Transverse colon (tissue), 4 donors: ENCODE results near the gene PTPMT1. TPM values are rescaled to one million over a fixed set of nuclear protein-coding genes. Genes with fewer than 3 reads are reported as not detected.

Experiments
- DNase-seq: peaks from one replicate; pipeline ENCODE4 v3.0.0-alpha.2; 2019
- H3K27ac ChIP-seq, 4 donors: fragments of 200-600 bp; sonication (generic); 2 replicates each; pipeline ENCODE4 v1.5.1; 2016 to 2018; ENCODE audit warnings: inconsistent platforms in 4 of 4
- H3K27me3 ChIP-seq: fragments of 200-600 bp; sonication (generic); 2 replicates; pipeline ENCODE4 v1.5.1; 2017; ENCODE audit warnings: inconsistent platforms
- H3K36me3 ChIP-seq, 4 donors: fragments of 200-600 bp; sonication (generic); 2 replicates each; pipeline ENCODE4 v1.5.1; 2017 to 2019; ENCODE audit warnings: inconsistent platforms in 4 of 4
- H3K4me1 ChIP-seq, 4 donors: fragments of 200-600 bp; sonication (generic); 2 replicates each; pipeline ENCODE4 v1.5.1; 2017 to 2020; ENCODE audit warnings: inconsistent platforms in 4 of 4
- H3K4me3 ChIP-seq, 4 donors: fragments of 200-600 bp; sonication (generic); 1 replicate in 1 of 4; 2 replicates in 3 of 4; pipeline versions ENCODE4 v1.5.1 to v1.6.1; 2017 to 2019; ENCODE audit warnings: inconsistent platforms in 4 of 4
- H3K9me3 ChIP-seq, 2 donors: fragments of 200-600 bp; sonication (generic); 2 replicates each; pipeline ENCODE4 v1.5.1; 2017 to 2019; ENCODE audit warnings: inconsistent platforms in 2 of 2
- EP300 ChIP-seq: sonication (generic); formaldehyde crosslinking; IDR thresholded peaks from one replicate; pipeline ENCODE4 v1.6.1; 2017; ENCODE audit warnings: antibody characterized with exemption, low read depth
- POLR2A ChIP-seq: fragments of 450-650 bp; IDR thresholded peaks from one replicate; pipeline ENCODE4 v1.6.1; 2016; ENCODE audit warnings: antibody characterized with exemption, mild to moderate bottlenecking, moderate library complexity
- POLR2AphosphoS5 ChIP-seq, 3 donors: sonication (generic); formaldehyde crosslinking; IDR thresholded peaks; one replicate each; pipeline ENCODE4 v1.6.1; 2016; ENCODE audit warnings: antibody characterized with exemption in 3 of 3
- WGBS, 2 donors: methylation state at CpG; one replicate each; pipeline ENCODE4 v1.1.5; 2018; ENCODE audit warnings: low coverage in 1 of 2; 5-methylcytosine and 5-hydroxymethylcytosine counted together
- in situ Hi-C, 4 donors: fragments of 200-750 bp; cut with MboI; loops; one replicate each; pipeline versions ENCODE4 v1.15.0 to v1.15.1; 2017; ENCODE audit warnings: low sequenced_read_pairs in 3 of 4, low pct_ligation_motif_present in 1 of 4, low pct_unique_long_range_greater_than_20kb in 1 of 4
- intact Hi-C: fragments of 100-400 bp; cut with DNase I; formaldehyde crosslinking; loops from one replicate; pipeline ENCODE4 v1.15.1; 2023; ENCODE audit warnings: low total_unique reads
- small RNA-seq, 4 donors: library from RNA; depleted of rRNA; stranded (forward); fragments of <200 nt; gene quantifications; one replicate each; pipeline ENCODE3, GENCODE V24; 2016
- total RNA-seq, 4 donors: library from RNA; depleted of rRNA; stranded (reverse); fragments of >200 nt; gene quantifications; one replicate each; pipeline ENCODE4 v1.1.0, GENCODE V29; 2016
- TF ChIP-seq, protein P1 (sequence below), 5 experiments: fragments of 200-600 bp in 3 of 5; fragments of 450-650 bp in 2 of 5; sonication (generic) in 3 of 5; IDR thresholded peaks; 1 replicate in 2 of 5; 2 replicates in 3 of 5; pipeline ENCODE4 v1.5.1; 2016 to 2017; ENCODE audit warnings: antibody characterized with exemption in 5 of 5, inconsistent platforms in 3 of 5, mild to moderate bottlenecking in 2 of 5, moderate library complexity in 1 of 5

Gene PTPMT1
- total RNA-seq, 4 donors from 2014 or later: 19.1 to 79.1 (median 74.1) TPM

DNA sequence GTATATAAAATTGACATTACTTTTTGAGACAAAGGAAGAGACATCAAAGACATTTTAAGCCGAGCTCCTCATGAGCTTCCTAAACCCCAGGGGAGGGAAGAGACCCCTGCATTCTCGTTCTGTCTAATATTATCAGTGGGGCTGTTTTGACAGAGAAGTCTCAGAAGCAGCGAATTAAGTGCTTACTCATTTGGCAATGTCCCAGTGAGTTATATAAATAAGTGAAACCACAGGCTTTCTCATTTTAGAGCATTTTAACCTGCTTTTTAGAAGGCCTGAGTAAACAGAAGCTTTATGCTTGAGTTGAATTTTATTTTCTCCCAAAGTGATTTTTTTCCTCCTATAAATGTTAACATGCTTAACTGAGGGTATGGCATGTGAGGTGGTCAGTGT is 52.0 kb downstream of the PTPMT1 start:
- 63 to 75% methylated on average over 3 of the region's 3 CpGs for WGBS, 2 donors
- TF ChIP-seq EP300 (no peak), POLR2AphosphoS5 (IDR thresholded peaks at IDR 0.05) (no peak), POLR2A (no peak)
- TF ChIP-seq, protein P1, sequence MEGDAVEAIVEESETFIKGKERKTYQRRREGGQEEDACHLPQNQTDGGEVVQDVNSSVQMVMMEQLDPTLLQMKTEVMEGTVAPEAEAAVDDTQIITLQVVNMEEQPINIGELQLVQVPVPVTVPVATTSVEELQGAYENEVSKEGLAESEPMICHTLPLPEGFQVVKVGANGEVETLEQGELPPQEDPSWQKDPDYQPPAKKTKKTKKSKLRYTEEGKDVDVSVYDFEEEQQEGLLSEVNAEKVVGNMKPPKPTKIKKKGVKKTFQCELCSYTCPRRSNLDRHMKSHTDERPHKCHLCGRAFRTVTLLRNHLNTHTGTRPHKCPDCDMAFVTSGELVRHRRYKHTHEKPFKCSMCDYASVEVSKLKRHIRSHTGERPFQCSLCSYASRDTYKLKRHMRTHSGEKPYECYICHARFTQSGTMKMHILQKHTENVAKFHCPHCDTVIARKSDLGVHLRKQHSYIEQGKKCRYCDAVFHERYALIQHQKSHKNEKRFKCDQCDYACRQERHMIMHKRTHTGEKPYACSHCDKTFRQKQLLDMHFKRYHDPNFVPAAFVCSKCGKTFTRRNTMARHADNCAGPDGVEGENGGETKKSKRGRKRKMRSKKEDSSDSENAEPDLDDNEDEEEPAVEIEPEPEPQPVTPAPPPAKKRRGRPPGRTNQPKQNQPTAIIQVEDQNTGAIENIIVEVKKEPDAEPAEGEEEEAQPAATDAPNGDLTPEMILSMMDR (IDR thresholded peaks at IDR 0.05): no peak
- intact Hi-C loops (no loop called here), in situ Hi-C loops (no loop called here)
- Histone ChIP-seq H3K4me1 (peaks cover 0 to 7% (median 0%) of the 10 kb centered on the region in 4 donors), H3K9me3 (no peaks in the 10 kb centered on the region), H3K27me3 (no peaks in the 10 kb centered on the region), H3K4me3 (no peak overlapping the region), H3K27ac (no peak overlapping the region), H3K36me3 (peaks cover 0 to 35% (median 9%) of the 10 kb centered on the region in 4 donors)
- DNase-seq: no peak

DNA sequence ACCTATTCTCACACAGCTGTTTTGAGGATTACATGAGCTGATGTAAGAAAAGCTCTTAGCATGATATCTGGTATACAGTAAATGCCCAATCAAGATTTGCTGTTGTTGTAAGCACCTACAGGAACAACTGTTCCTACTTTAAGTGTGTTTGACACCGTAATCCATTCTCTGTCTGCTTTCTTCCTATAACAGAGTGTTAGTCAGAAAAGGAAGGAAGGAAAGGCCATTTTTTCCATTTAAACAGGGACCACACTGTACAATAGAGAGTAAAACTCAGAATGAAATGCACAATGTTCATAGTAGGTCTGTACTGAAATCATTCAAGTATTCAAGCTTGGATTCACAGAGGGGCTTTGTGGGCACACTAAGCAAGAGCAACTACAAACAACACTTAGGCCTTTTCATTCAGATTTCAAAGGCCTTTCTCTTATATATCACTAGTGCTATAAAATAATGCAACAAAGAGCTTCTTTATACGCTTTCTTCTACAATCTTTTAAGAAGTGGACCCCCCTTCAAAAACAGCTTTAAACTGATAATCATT is 55.5 kb downstream of the PTPMT1 start:
- Histone ChIP-seq H3K4me3 (no peak overlapping the region), H3K4me1 (peaks cover 0 to 7% (median 0%) of the 10 kb centered on the region in 4 donors), H3K36me3 (peaks cover 0 to 61% (median 23%) of the 10 kb centered on the region in 4 donors), H3K9me3 (no peaks in the 10 kb centered on the region), H3K27me3 (no peaks in the 10 kb centered on the region), H3K27ac (no peak overlapping the region)
- no peak for DNase-seq
- in situ Hi-C loops: no loop called here
- 70 to 86% methylated on average over 2 of the region's 2 CpGs for WGBS, 2 donors
- no peak for TF ChIP-seq POLR2A
- TF ChIP-seq EP300: no peak
- no peak for TF ChIP-seq POLR2AphosphoS5 (IDR thresholded peaks at IDR 0.05)
- TF ChIP-seq, protein P1 (IDR thresholded peaks at IDR 0.05): no peak
- intact Hi-C loops: no loop called here

Small RNA genes within 50 kb of the gene (small RNA-seq; reads per million reads assigned to genes)
- gene RN7SL652P: 0 to 0.12 (median 0) reads per million in 4 donors
- 0 reads per million in 4 donors for gene RNU5E-10P

Other genes with a start within 250 kb of the PTPMT1 start
- not detected for gene MYBPC3, start 212.9 kb upstream of the PTPMT1 start, total RNA-seq
- gene SPI1, start 187.1 kb upstream of the PTPMT1 start, total RNA-seq: 10 to 100 TPM in 2 of 4 donors, 1 to 10 TPM in 2; 7.1 to 35.5 (median 17.2) TPM
- gene SLC39A13, start 157.0 kb upstream of the PTPMT1 start, total RNA-seq: 10 to 100 TPM; 19.9 to 56.9 (median 43.1) TPM
- gene PSMC3, start 139.2 kb upstream of the PTPMT1 start, total RNA-seq: 100 to 1,000 TPM in 2 of 4 donors, 10 to 100 TPM in 2; 56.5 to 252 (median 91.4) TPM
- gene RAPSN, start 116.5 kb upstream of the PTPMT1 start, total RNA-seq: not detected
- 100 to 1,000 TPM in 2 of 4 donors, 10 to 100 TPM in 2; 82.9 to 248 (median 96.7) TPM for gene CELF1, start 12.5 kb upstream of the PTPMT1 start, total RNA-seq
- gene KBTBD4, start 13.4 kb downstream of the PTPMT1 start, total RNA-seq: 10 to 100 TPM in 3 of 4 donors, 1 to 10 TPM in 1; 9.4 to 20.3 (median 16.5) TPM
- 100 to 1,000 TPM in 3 of 4 donors, 10 to 100 TPM in 1; 72.6 to 256 (median 213) TPM for gene NDUFS3, start 13.5 kb downstream of the PTPMT1 start, total RNA-seq
- under 1 TPM in 1 of 4 donors, not detected in 3; 0.41 TPM for gene FAM180B, start 21.1 kb downstream of the PTPMT1 start, total RNA-seq
- 1 to 10 TPM in 3 of 4 donors, under 1 TPM in 1; 0.68 to 7.8 (median 1.8) TPM for gene C1QTNF4, start 28.8 kb downstream of the PTPMT1 start, total RNA-seq
- gene MTCH2, start 77.0 kb downstream of the PTPMT1 start, total RNA-seq: 10 to 100 TPM; 21.5 to 92.2 (median 61.0) TPM
- 10 to 100 TPM in 2 of 4 donors, 1 to 10 TPM in 2; 3.3 to 13.5 (median 8.0) TPM for gene AGBL2, start 149.8 kb downstream of the PTPMT1 start, total RNA-seq
- 100 to 1,000 TPM in 3 of 4 donors, 10 to 100 TPM in 1; 85.9 to 312 (median 164) TPM for gene FNBP4, start 201.7 kb downstream of the PTPMT1 start, total RNA-seq